Measurements from ENCODE around the gene MYO18B.
A peak's percentile ranks its signal among the peaks of the same experiment; 100 is the strongest.

DNA sequence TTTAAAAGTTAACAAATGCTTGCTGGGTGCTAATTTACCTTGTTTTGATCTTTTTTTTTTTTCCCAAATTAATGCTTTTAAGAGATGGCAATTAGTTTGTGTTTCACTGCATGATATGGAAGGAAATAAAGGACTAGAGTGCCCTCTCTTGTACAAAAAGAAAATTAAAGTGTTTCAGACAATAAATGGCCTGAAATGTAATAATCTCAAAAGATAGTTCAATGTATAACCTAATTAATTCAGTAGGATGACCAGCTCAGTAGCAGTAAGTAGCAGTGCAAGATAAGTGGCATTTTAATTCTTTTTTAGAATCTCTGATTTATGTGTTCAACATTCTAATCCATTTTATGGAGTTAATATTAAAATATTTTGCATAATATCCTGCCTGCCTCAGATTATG lies 39.9 kb upstream of the MYO18B start:
- TF ChIP-seq, protein P1, sequence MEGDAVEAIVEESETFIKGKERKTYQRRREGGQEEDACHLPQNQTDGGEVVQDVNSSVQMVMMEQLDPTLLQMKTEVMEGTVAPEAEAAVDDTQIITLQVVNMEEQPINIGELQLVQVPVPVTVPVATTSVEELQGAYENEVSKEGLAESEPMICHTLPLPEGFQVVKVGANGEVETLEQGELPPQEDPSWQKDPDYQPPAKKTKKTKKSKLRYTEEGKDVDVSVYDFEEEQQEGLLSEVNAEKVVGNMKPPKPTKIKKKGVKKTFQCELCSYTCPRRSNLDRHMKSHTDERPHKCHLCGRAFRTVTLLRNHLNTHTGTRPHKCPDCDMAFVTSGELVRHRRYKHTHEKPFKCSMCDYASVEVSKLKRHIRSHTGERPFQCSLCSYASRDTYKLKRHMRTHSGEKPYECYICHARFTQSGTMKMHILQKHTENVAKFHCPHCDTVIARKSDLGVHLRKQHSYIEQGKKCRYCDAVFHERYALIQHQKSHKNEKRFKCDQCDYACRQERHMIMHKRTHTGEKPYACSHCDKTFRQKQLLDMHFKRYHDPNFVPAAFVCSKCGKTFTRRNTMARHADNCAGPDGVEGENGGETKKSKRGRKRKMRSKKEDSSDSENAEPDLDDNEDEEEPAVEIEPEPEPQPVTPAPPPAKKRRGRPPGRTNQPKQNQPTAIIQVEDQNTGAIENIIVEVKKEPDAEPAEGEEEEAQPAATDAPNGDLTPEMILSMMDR (conservative IDR thresholded peaks at IDR 0.05; ENCODE audit: low read depth, low read length): peak; percentile 46; the same call in 1 of the 2 replicates
- TF ChIP-seq EZH2phosphoT487 (IDR thresholded peaks at IDR 0.05; ENCODE audit: borderline replicate concordance, low read length): no peak
- no peak for TF ChIP-seq EZH2 (IDR thresholded peaks at IDR 0.05; ENCODE audit: low read length, unreplicated experiment)

Data from PC-3 (cell line).